Measurements from ENCODE around the gene SPECC1. TPM values are rescaled to one million over a fixed set of nuclear protein-coding genes. Genes with fewer than 3 reads are reported as not detected.
A peak's percentile ranks its signal among the peaks of the same experiment; 100 is the strongest.

The SPECC1 gene
- total and polyA plus RNA-seq, 2 of the 4 experiments (the other 2 are of a cell fraction), result 16.9 to 26.2 TPM

GRCh38 chr17:20008242-20009051, 712 bp upstream of the SPECC1 start:
- dilution Hi-C loops (cut with HindIII; ENCODE audit: low sequenced_read_pairs, unreplicated experiment) (no loop called here), in situ Hi-C loops (cut with MboI; ENCODE audit: low sequenced_read_pairs) (no loop called here), intact Hi-C loops (cut with micrococcal nuclease) (loop anchor here (5.0 kb wide), 1 partner anchor 94 kb away; no protein-coding TSS in a partner anchor)
- Histone ChIP-seq H3K18ac (ENCODE audit: low read depth, low read length) (no peak overlapping the region), H2AK5ac (ENCODE audit: low read depth, low read length) (no peak overlapping the region), H3K14ac (replicated peaks; ENCODE audit: low read depth, low read length) (peak overlapping the region; percentile 88; the same call in 1 of the 2 replicates), H3K56ac (ENCODE audit: extremely low read depth, insufficient read depth, low read length) (no peak overlapping the region), H4K20me1 (ENCODE audit: insufficient read depth, low read length) (no peaks in the 10 kb centered on the region), H3K9me3 (ENCODE audit: control insufficient read depth, insufficient read depth, low read length) (no peaks in the 10 kb centered on the region), H3K79me1 (ENCODE audit: low read depth in 1 of 2, low read length in 2 of 2) (no peaks in the 10 kb centered on the region), H3K23ac (ENCODE audit: low read depth, low read length) (0 out of 2 replicates have a peak overlapping the region, but pooled peaks have one; percentile 31), H3K27ac (ENCODE audit: insufficient read depth, low read length) (no peak overlapping the region), H2AK9ac (replicated peaks; ENCODE audit: low read depth, low read length, poor library complexity) (peak overlapping the region; percentile 66), H3K4ac (ENCODE audit: low read depth, low read length) (peak overlapping the region; percentile 60; the same call in 1 of the 2 replicates), H2BK5ac (ENCODE audit: low read depth, low read length, poor library complexity, severe bottlenecking) (no peak overlapping the region), H2BK120ac (ENCODE audit: low read depth, low read length) (peak overlapping the region; percentile 44; the same call in 1 of the 2 replicates), H2BK20ac (ENCODE audit: low read depth, low read length) (no peak overlapping the region; the same call in 1 of the 2 replicates), H2BK15ac (ENCODE audit: low read depth, low read length) (0 out of 3 replicates have a peak overlapping the region, but pooled peaks have one; percentile 28), H3K9me1 (ENCODE audit: insufficient read depth, low read length) (no peaks in the 10 kb centered on the region), H3K4me1 (ENCODE audit: control insufficient read depth, insufficient read depth, low read length) (no peaks in the 10 kb centered on the region), H4K91ac (ENCODE audit: insufficient read depth, low read depth, low read length) (peak overlapping the region; percentile 39; the same call in 1 of the 2 replicates), H3K4me2 (ENCODE audit: low read depth, low read length) (peak overlapping the region; percentile 92), H4K5ac (ENCODE audit: low read depth, low read length) (no peak overlapping the region), H2AFZ (replicated peaks; ENCODE audit: low read length, poor library complexity) (peak overlapping the region; percentile 100), H3K4me3 (ENCODE audit: insufficient read depth, low read depth, low read length) (peak overlapping the region; percentile 51), H3K9ac (ENCODE audit: low read depth, low read length) (peak overlapping the region; percentile 31), H4K8ac (ENCODE audit: low read depth in 2 of 2, low read length in 2 of 2) (peak overlapping the region in 1 of 2 experiments; percentile 80; a peak in 1 of 4 replicates), H3K36me3 (ENCODE audit: control insufficient read depth, insufficient read depth, low read length) (no peaks in the 10 kb centered on the region), H3K27me3 (ENCODE audit: control insufficient read depth, insufficient read depth, low read length) (peaks cover 39% of the 10 kb centered on the region)
- no peak for TF ChIP-seq NFE2L2 (IDR thresholded peaks at IDR 0.05; ENCODE audit: low read depth, low read length)
- ChIA-PET CTCF (interaction anchor here (0.5 to 1.2 kb wide), 11 partner anchors 7 to 215 kb away, joined by 3 to 7 read pairs (median 4); partner anchors contain the start of gene ULK2), POLR2A (ENCODE audit: unreplicated experiment) (interaction anchor here (0.7 kb wide), 1 partner anchor 58 kb away, joined by 3 read pairs; no protein-coding TSS in a partner anchor)
- ATAC-seq (ENCODE audit: low read depth) (peak; percentile 32), DNase-seq (no peak)
- WGBS, 2 experiments (ENCODE audit: extremely low coverage in 2 of 2, insufficient read length in 1 of 2), result 25% methylated on average over 14 of the region's 35 CpGs; no CpG with 5 or more reads in 1 of the 2 experiments
- no TSS peak for BruUV-seq (replicated peaks)

All from IMR-90 (cell line).